Amniotic stem cell (primary cell): ENCODE measurements around the gene ANKRD50.
A peak's percentile ranks its signal among the peaks of the same experiment; 100 is the strongest.

Source experiments
- DNase-seq: peaks from one replicate; lab custom pipeline; 2025; lab: John Stamatoyannopoulos, UW

Gene ANKRD50

GRCh38 chr4:124635331-124635730, 77.2 kb downstream of the ANKRD50 start:
- DNase-seq: no peak

- peak; percentile 5 for DNase-seq
Measured at GRCh38 chr4:124633285-124633941, 79.1 kb downstream of the ANKRD50 start.

- no peak for DNase-seq
Measured at GRCh38 chr4:124632439-124632838, 80.1 kb downstream of the ANKRD50 start.

GRCh38 chr4:124631760-124632159, 80.8 kb downstream of the ANKRD50 start:
- peak; percentile 96 for DNase-seq

GRCh38 chr4:124629681-124630080, 82.9 kb downstream of the ANKRD50 start:
- DNase-seq: no peak
